ENCODE results near the gene UBXN2A.

GRCh38 chr2:24046599-24046929, 106.3 kb downstream of the UBXN2A start:
- TF ChIP-seq, protein P1, sequence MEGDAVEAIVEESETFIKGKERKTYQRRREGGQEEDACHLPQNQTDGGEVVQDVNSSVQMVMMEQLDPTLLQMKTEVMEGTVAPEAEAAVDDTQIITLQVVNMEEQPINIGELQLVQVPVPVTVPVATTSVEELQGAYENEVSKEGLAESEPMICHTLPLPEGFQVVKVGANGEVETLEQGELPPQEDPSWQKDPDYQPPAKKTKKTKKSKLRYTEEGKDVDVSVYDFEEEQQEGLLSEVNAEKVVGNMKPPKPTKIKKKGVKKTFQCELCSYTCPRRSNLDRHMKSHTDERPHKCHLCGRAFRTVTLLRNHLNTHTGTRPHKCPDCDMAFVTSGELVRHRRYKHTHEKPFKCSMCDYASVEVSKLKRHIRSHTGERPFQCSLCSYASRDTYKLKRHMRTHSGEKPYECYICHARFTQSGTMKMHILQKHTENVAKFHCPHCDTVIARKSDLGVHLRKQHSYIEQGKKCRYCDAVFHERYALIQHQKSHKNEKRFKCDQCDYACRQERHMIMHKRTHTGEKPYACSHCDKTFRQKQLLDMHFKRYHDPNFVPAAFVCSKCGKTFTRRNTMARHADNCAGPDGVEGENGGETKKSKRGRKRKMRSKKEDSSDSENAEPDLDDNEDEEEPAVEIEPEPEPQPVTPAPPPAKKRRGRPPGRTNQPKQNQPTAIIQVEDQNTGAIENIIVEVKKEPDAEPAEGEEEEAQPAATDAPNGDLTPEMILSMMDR (IDR thresholded peaks at IDR 0.05): no peak
- no peak for TF ChIP-seq POLR2A (IDR thresholded peaks at IDR 0.05)
